GM12875 (cell line): ENCODE data around the gene WASF3.

ENCODE experiments used
- H3K4me3 ChIP-seq: one replicate; pipeline ENCODE4 v1.5.1; 2011; ENCODE audit warnings: low read depth, low read length, control low read depth
- TF ChIP-seq, protein P1 (sequence below): IDR thresholded peaks from 2 replicates; pipeline ENCODE4 v1.5.1; 2011; ENCODE audit warnings: low read depth, mild to moderate bottlenecking, control low read depth, inconsistent platforms, low read length, moderate library complexity, borderline replicate concordance; ENCODE audit not compliant: insufficient read depth

Gene WASF3

DNA sequence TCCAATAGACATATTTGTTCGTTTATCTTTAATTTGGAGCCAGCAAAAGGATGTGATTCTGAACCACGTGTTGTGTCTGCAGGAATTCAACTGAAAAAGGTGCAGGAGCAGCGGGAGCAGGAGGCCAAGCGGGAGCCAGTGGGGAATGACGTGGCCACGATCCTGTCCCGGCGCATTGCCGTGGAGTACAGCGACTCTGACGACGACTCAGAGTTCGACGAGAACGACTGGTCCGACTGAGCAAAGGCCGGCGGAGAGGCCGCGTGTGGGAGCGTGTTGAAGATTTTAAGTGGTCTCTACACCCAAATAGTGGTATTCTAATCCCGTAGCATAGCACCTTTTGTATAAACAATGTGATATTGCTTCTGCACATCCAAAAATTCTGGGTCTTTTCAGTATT lies 128.1 kb downstream of the WASF3 start:
- H3K4me3 ChIP-seq, result no peak overlapping the region
- TF ChIP-seq, protein P1, sequence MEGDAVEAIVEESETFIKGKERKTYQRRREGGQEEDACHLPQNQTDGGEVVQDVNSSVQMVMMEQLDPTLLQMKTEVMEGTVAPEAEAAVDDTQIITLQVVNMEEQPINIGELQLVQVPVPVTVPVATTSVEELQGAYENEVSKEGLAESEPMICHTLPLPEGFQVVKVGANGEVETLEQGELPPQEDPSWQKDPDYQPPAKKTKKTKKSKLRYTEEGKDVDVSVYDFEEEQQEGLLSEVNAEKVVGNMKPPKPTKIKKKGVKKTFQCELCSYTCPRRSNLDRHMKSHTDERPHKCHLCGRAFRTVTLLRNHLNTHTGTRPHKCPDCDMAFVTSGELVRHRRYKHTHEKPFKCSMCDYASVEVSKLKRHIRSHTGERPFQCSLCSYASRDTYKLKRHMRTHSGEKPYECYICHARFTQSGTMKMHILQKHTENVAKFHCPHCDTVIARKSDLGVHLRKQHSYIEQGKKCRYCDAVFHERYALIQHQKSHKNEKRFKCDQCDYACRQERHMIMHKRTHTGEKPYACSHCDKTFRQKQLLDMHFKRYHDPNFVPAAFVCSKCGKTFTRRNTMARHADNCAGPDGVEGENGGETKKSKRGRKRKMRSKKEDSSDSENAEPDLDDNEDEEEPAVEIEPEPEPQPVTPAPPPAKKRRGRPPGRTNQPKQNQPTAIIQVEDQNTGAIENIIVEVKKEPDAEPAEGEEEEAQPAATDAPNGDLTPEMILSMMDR, result no peak

DNA sequence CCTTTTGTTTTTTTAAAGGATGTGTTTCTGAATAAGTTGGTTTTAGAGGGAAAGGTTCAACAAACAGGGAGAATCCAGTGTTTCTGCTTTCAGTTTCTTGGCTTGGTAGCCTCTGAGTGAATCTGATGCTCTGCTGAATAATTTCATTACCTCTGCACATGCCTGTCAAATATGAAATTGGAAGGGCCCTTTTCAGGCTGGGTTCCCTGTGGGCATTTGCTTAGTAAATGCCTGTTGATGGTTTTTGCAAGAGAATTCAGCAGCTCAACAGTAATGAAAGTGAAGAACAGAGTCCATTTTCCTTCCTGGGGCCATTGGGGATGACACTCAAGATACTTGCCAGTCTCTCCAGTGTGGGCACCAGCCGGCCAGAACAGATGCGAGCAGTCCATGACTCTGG lies 128.8 kb downstream of the WASF3 start:
- TF ChIP-seq, protein P1, result no peak
- no peak overlapping the region for H3K4me3 ChIP-seq

DNA sequence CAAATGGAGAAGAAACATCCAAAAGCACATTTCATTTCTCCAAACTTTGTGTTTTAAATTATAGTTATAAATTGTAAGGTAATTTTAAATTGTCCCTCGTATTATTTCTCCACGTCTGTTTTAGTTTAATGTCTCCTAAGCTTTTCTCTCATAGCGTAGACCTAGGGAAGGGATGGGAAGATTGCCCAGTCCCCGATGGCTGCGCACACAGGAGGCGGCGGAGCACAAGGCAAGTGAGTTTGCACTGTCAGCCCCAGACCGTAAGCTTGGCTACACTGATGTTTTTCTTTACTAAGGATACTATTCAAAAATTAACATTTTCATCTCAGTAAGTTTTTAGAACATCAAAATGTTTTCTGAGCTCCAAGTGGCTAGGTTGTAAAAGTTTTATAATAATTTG lies 130.8 kb downstream of the WASF3 start:
- TF ChIP-seq, protein P1, result no peak
- H3K4me3 ChIP-seq, result no peak overlapping the region

DNA sequence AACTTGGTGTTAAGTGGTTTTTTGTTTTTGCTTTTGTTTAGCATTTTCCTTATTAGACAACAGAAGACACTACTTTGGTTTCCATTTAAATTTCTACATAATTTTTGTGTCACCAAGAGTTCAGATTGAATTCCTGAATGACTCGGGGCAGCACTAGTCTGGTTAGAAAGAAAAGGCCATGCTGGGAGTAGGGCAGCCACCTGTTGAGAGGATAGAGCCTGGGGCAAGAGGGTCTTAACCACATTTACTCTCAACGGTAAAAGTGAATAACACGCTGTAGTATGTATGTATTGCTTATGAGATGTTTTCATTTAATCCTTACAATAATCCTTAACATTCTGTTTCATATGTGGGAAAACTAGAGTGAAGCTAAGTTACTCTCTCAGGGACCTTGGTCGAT lies 131.5 kb downstream of the WASF3 start:
- TF ChIP-seq, protein P1, result no peak

DNA sequence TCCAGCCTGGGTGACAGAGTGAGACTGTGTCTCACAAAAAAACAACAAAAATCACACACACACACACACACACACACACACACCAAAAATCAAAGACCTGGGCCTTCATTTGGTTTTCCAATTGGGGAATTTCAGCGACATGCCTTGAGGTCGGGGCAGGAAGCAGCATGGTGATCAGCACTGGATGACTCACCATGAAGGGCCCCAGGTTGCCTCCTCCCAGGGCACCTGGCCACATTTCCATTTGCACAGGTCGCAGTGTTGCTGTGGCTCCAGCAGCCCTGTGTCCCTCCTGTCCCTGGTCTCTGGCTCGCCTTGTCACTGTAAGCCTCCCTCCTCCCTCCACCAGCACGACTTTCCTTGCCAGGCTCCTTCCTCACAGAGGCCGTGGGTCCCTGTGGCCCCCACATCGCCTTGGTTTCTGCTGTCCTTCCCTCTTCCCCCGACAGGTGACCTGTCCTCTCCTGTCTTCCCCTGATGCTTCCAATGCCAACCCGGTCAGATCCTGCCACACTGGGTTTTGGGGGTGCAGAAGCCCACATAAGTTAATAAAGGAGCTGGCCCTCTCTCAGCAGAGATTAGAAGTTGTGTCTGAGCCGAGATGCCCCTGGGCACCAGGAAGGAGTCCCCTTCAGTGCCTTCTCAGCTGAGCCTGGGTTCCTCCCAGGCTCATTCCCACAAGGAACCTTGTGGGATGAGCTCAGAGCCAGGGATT lies 136.4 kb downstream of the WASF3 start:
- TF ChIP-seq, protein P1, result no peak
- H3K4me3 ChIP-seq, result no peak overlapping the region

More for the DNA sequence above, 131.5 kb downstream of the WASF3 start:
- H3K4me3 ChIP-seq, result no peak overlapping the region

DNA sequence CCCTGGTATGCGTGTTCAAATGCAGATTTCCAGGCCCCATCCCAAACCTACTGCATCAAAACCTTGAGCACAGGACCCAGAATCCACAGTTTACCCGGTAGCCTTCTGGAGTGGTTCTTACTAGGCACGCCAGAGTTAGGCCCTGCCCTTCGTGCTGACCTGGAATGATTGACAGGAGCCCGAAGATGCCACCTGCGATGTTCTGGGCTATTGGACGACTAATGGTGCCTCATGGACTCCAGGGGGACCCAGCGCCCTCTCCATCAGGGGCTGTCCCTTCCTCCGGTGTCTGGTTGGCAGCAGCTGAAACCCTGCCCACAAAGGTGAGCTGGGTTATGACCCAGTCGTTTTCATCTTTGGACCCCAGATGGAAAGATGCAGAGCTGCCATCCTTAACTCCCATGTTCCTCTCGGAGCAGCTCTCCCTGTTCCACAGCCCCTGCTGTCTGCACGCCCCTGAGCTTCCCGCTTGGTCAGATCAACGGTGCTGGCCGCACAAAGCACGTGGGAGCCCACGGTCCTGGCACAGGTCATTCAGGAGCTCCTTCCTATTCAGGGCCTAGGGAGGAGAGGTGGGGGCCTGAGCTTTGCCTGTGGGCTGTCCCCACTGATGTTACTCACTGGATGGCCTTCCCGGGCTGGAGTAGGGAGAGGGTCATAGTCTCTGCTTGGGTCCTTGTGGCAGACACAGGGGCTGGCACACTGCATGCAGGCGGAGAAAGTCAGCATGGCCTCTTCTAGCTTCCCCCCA lies 137.3 kb downstream of the WASF3 start:
- no peak overlapping the region for H3K4me3 ChIP-seq
- TF ChIP-seq, protein P1, result no peak

DNA sequence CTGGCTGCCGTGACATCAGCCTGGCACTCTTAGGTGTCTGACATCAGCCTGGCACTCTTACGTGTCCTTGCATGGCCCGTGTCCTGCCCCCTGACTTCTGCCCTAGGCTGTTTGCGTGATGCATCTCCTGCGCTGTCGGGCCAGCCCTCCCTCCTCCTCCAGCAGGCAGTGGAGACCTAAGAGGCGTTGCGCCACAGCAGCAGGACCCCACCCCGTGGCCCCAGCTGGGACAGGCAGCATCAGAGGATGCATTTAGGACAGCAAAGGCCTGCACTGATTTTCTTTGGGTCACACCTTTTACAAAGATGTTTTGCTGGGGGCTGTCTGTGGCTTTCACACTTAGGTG lies 137.8 kb downstream of the WASF3 start:
- TF ChIP-seq, protein P1, result no peak
- H3K4me3 ChIP-seq, result no peak overlapping the region
